HG03565 (cell line): ENCODE results near the gene CNTN5.

Source experiments
- ATAC-seq: cut with Tn5 transposase; IDR thresholded peaks from one replicate; pipeline ENCODE4 v1.9.1; 2021; ENCODE audit warnings: mild to moderate bottlenecking, moderate library complexity; ENCODE audit not compliant: unreplicated experiment

Gene CNTN5

GRCh38 chr11:100383357-100383865 is 1362.7 kb downstream of the CNTN5 start:
- ATAC-seq = no peak

DNA sequence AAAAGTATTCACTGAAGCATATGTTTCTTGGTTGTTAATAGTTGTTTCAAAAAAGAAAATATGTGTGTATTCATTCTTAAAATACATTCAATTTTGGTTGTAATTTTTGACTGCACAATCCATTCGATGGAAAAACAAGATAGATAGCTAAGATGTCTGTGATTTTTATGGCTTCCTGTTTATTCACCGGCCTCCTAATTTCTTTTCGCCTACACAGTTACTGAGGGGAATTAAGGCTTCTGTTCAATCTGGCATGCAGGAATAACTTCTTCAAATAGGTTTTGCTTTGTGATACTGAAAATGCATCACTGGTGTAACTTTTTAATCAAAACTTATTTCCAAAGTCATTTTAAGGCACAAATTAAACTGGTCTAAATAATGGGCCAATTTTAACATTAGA is 1375.5 kb downstream of the CNTN5 start:
- ATAC-seq = no peak

GRCh38 chr11:100397401-100397800 is 1376.7 kb downstream of the CNTN5 start:
- ATAC-seq = no peak

GRCh38 chr11:100403816-100404215 is 1383.1 kb downstream of the CNTN5 start:
- ATAC-seq = no peak

- no peak for ATAC-seq
Observed at GRCh38 chr11:100404907-100405306, 1384.2 kb downstream of the CNTN5 start.
